ENCODE data around the gene ADCY2. TPM values are rescaled to one million over a fixed set of nuclear protein-coding genes. Genes with fewer than 3 reads are reported as not detected.

Gene ADCY2
- total and polyA plus RNA-seq, 2 experiments from 2014 or later, result 23.8 to 74.9 TPM

- Mint-ChIP-seq H3K27ac (no peak overlapping the region), H3K36me3 (ENCODE audit: low read depth) (peaks cover 28% of the 10 kb centered on the region), H3K4me3 (no peak overlapping the region), H3K9me3 (no peaks in the 10 kb centered on the region), H3K27me3 (ENCODE audit: insufficient read depth, low read depth, poor library complexity) (peaks cover 6% of the 10 kb centered on the region), H3K4me1 (peaks cover 23% of the 10 kb centered on the region)
- Histone ChIP-seq H4K20me1 (replicated peaks; ENCODE audit: insufficient read depth) (no peaks in the 10 kb centered on the region; the same call in none of the 2 replicates), H3K27ac (ENCODE audit: low read depth) (no peak overlapping the region), H3K9me2 (ENCODE audit: insufficient read depth) (no peaks in the 10 kb centered on the region), H3K27me3 (ENCODE audit: insufficient read depth) (no peaks in the 10 kb centered on the region), H3K36me3 (ENCODE audit: insufficient read depth) (peaks cover 16% of the 10 kb centered on the region; the same call in 1 of the 2 replicates), H3K4me3 (no peak overlapping the region), H2AFZ (no peak overlapping the region), H3K4me1 (ENCODE audit: insufficient read depth) (no peaks in the 10 kb centered on the region), H3K79me2 (replicated peaks; ENCODE audit: insufficient read depth) (no peaks in the 10 kb centered on the region), H3K4me2 (no peak overlapping the region), H3F3A (replicated peaks; ENCODE audit: low read depth) (no peaks in the 10 kb centered on the region)
- ATAC-seq (no peak), DNase-seq (ENCODE audit: low spot score) (no peak)
- TF ChIP-seq STAT1 (IDR thresholded peaks at IDR 0.05; ENCODE audit: unreplicated experiment), result no peak
- TF ChIP-seq REST (IDR thresholded peaks at IDR 0.05; ENCODE audit: unreplicated experiment), result no peak
- no peak for TF ChIP-seq NANOG (IDR thresholded peaks at IDR 0.05; ENCODE audit: borderline replicate concordance)
- TF ChIP-seq EZH2phosphoT487 (IDR thresholded peaks at IDR 0.05; ENCODE audit: unreplicated experiment), result no peak
- no peak for TF ChIP-seq POLR2AphosphoS5 (IDR thresholded peaks at IDR 0.05; ENCODE audit: low read depth)
- TF ChIP-seq ZNF462 (CRISPR knock-in tag; IDR thresholded peaks at IDR 0.05), result no peak
- no peak for TF ChIP-seq ZNF331 (CRISPR knock-in tag; IDR thresholded peaks at IDR 0.05; ENCODE audit: low read depth)
- TF ChIP-seq, protein P1, sequence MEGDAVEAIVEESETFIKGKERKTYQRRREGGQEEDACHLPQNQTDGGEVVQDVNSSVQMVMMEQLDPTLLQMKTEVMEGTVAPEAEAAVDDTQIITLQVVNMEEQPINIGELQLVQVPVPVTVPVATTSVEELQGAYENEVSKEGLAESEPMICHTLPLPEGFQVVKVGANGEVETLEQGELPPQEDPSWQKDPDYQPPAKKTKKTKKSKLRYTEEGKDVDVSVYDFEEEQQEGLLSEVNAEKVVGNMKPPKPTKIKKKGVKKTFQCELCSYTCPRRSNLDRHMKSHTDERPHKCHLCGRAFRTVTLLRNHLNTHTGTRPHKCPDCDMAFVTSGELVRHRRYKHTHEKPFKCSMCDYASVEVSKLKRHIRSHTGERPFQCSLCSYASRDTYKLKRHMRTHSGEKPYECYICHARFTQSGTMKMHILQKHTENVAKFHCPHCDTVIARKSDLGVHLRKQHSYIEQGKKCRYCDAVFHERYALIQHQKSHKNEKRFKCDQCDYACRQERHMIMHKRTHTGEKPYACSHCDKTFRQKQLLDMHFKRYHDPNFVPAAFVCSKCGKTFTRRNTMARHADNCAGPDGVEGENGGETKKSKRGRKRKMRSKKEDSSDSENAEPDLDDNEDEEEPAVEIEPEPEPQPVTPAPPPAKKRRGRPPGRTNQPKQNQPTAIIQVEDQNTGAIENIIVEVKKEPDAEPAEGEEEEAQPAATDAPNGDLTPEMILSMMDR (conservative IDR thresholded peaks at IDR 0.05; ENCODE audit: low read depth in 2 of 2), result no peak
- TF ChIP-seq JUNB (IDR thresholded peaks at IDR 0.05; ENCODE audit: unreplicated experiment), result no peak
Observed at GRCh38 chr5:7754490-7754889, 358.6 kb downstream of the ADCY2 start.

Measured in GM23338 (cell line).